Measurements from ENCODE around the gene EIF3B.
"Not testable (repeated sequence)": the region's sequence is repeated elsewhere in the genome, so short reads cannot be mapped to it uniquely, and the experiment has no call there.

Gene EIF3B

GRCh38 chr7:2354186-2354938, at the start of gene EIF3B:
Gene EIF3B, plus strand, starts transcription at chr7:2354827. Its CDS starts 95 bp downstream, at chr7:2354922.
- ATAC-seq = peak; percentile 96
- Mint-ChIP-seq H3K4me3 (peak within 1 kb of the TSS; percentile 82), H3K36me3 (peaks cover 12% of the 10 kb centered on the region), H3K27ac (peak within 1 kb of the TSS; percentile 100), H3K4me1 (peaks cover 34% of the 10 kb centered on the region), H3K9me3 (no peaks in the 10 kb centered on the region), H3K27me3 (no peaks in the 10 kb centered on the region)

GRCh38 chr7:2305258-2305657, 49.4 kb upstream of the EIF3B start:
- peaks cover 56% of the 10 kb centered on the region for H3K4me1 Mint-ChIP-seq
- peak overlapping the region; percentile 81 for H3K4me3 Mint-ChIP-seq
- peaks cover 59% of the 10 kb centered on the region for H3K36me3 Mint-ChIP-seq
- not testable (repeated sequence) for H3K9me3 Mint-ChIP-seq, ATAC-seq, H3K27me3 Mint-ChIP-seq
- H3K27ac Mint-ChIP-seq = peak overlapping the region; percentile 57

DNA sequence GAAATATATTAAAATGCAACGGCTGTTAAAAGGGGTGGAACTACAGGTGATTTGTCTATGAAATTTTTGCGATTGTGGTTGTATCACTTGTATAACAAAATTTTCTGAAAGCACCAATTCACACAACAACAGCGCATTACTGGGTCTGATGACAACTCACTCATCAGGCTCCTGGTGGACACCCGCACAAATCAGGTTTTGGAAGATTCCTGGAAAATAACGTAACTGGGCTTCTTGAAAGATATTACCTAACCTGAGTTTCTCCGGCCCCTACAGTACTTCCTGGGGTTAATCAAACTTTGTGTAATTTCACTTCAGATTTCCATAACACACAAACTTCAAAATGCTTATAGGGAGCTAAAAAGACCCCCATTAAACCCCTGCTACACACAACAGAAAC, 47.9 kb upstream of the EIF3B start:
- Mint-ChIP-seq H3K4me3 (peak overlapping the region; percentile 81), H3K27ac (peak overlapping the region; percentile 79)

DNA sequence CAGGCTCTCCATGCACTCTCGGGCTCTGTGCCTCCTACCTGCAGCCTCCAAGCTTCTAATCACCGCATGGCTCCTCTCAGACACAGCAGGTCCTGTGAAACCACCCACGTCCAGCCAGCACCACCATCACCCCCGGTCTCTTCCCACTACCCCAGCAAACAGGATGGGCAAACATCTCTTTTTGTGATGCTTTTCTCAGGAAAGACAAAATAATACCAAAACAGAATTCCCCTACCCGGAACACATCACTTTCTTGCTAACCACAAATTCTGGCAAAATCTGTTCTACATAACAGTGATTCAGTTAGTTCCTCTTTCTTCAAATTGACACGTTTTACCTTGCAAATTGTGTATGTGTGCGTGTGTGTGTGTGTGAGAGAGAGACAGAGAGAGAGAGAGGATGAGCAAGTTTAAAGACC, 46.9 kb upstream of the EIF3B start:
- Mint-ChIP-seq H3K4me3 (peak overlapping the region; percentile 81), H3K36me3 (peaks cover 58% of the 10 kb centered on the region)
- peak; percentile 90 for ATAC-seq

More for the DNA sequence above, 47.9 kb upstream of the EIF3B start:
- Mint-ChIP-seq H3K4me1 (peaks cover 42% of the 10 kb centered on the region), H3K27me3 (no peaks in the 10 kb centered on the region), H3K36me3 (peaks cover 57% of the 10 kb centered on the region), H3K9me3 (no peaks in the 10 kb centered on the region)
- ATAC-seq = no peak

DNA sequence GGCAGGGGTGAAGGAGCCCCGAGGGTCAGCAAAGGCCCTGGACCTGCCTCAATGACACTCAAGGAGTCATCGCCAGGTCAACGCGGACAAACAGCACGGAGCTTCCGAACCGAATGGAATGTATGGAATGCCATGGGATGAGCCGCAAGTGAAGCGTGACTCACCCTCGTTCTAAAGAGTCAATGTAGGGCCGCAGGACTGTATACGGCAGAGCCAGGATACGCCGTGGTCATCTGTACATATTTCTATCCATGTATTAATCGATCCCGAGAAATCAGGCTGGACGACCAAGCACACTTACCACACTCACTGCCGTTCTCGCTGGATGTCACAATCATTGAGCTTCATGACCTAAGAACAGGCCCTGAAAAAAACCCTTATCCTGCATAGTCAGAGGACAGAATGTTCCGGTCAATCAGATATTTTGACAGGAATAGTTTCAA, 44.7 kb upstream of the EIF3B start:
- ATAC-seq = no peak
- no peaks in the 10 kb centered on the region for H3K9me3 Mint-ChIP-seq
- H3K36me3 Mint-ChIP-seq = peaks cover 54% of the 10 kb centered on the region
- peak overlapping the region; percentile 60 for H3K4me3 Mint-ChIP-seq
- peaks cover 40% of the 10 kb centered on the region for H3K4me1 Mint-ChIP-seq
- no peak overlapping the region for H3K27ac Mint-ChIP-seq
- H3K27me3 Mint-ChIP-seq = no peaks in the 10 kb centered on the region

More for the DNA sequence above, 46.9 kb upstream of the EIF3B start:
- H3K27ac Mint-ChIP-seq = peak overlapping the region; percentile 79
- H3K27me3 Mint-ChIP-seq = no peaks in the 10 kb centered on the region
- H3K4me1 Mint-ChIP-seq = peaks cover 43% of the 10 kb centered on the region
- H3K9me3 Mint-ChIP-seq = no peaks in the 10 kb centered on the region

DNA sequence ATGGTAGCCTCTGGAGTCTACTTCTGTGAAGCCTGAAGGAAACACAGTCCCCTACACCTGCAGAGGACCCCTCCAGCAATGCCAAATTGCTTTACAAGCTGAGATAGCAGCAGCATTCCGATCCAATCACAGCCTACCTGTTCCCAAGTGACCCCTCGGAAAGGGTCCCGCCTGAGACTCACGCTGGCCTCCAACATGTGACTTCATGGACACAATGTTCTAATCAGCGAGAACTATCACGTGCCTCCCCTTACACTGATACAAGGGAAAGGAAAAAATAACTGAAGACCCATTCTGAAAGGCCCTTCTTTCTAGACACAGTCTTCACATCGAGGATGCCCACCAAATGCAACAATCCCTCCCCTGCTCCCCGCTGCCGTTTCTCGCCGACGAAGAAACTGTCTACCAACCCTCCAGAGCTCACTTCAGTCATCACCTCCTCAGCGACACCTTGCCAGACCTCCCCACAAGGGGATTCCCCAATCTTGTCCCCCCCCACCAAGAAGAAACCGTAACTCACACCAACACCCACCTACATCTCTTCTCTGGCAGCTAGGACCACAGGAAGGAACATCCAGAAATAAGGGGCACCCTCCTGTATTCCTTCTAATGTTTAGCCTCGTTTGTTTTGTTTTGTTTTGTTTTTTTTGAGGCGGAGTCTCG, 42.2 kb upstream of the EIF3B start:
- Mint-ChIP-seq H3K27ac (no peak overlapping the region), H3K4me3 (peak overlapping the region; percentile 96), H3K4me1 (peaks cover 21% of the 10 kb centered on the region), H3K27me3 (no peaks in the 10 kb centered on the region), H3K9me3 (no peaks in the 10 kb centered on the region), H3K36me3 (peaks cover 38% of the 10 kb centered on the region)
- peak; percentile 34 for ATAC-seq

GRCh38 chr7:2313450-2314208, 41.0 kb upstream of the EIF3B start:
- H3K9me3 Mint-ChIP-seq = no peaks in the 10 kb centered on the region
- H3K36me3 Mint-ChIP-seq = peaks cover 26% of the 10 kb centered on the region
- peak overlapping the region; percentile 96 for H3K4me3 Mint-ChIP-seq
- no peaks in the 10 kb centered on the region for H3K27me3 Mint-ChIP-seq
- H3K4me1 Mint-ChIP-seq = peaks cover 28% of the 10 kb centered on the region
- ATAC-seq = peak; percentile 20
- H3K27ac Mint-ChIP-seq = no peak overlapping the region

- Mint-ChIP-seq H3K27ac (no peak within 1 kb of the TSS), H3K9me3 (no peaks in the 10 kb centered on the region), H3K4me1 (peaks cover 26% of the 10 kb centered on the region), H3K4me3 (peak within 1 kb of the TSS; percentile 96), H3K36me3 (peaks cover 25% of the 10 kb centered on the region), H3K27me3 (no peaks in the 10 kb centered on the region)
- ATAC-seq = peak; percentile 95
Measured at GRCh38 chr7:2314209-2314955, 40.2 kb upstream of the EIF3B start, which contains the start of gene SNX8. Gene SNX8, minus strand, starts transcription at chr7:2314441. Its CDS starts 20 bp downstream, at chr7:2314421.

DNA sequence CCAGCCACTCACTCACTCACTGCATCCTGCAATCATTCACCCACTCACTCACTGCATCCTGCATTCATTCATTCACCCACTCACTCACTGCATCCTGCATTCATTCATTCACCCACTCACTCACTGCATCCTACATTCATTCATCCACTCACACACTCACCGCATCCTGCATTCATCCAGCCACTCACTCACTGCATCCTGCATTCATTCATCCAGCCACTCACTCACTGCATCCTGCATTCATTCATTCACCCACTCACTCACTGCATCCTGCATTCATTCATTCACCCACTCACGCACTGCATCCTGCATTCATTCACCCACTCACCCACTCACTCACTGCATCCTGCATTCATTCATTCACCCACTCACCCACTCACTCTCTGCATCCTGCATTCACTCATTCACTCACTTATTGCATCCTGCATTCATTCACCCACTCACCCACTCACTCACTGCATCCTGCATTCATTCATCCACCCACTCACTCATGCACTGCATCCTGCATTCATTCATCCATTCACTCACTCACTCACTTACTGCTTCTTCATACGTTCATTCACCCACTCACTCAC, 39.6 kb upstream of the EIF3B start:
- Mint-ChIP-seq H3K36me3 (peaks cover 19% of the 10 kb centered on the region), H3K4me1 (peaks cover 20% of the 10 kb centered on the region)
- not testable (repeated sequence) for H3K4me3 Mint-ChIP-seq, ATAC-seq, H3K27me3 Mint-ChIP-seq, H3K27ac Mint-ChIP-seq, H3K9me3 Mint-ChIP-seq

DNA sequence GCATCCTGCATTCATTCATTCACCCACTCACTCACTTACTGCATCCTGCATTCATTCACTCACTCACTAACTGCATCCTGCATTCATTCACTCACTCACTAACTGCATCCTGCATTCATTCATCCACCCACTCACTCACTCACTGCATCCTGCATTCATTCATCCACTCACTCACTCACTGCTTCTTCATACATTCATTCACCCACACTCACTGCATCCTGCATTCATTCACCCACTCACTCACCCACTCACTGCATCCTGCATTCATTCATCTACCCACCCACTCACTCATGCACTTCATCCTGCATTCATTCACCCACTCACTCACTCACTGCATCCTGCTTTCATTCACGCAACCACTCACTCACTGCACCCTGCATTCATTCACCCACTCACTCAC, 38.8 kb upstream of the EIF3B start:
- Mint-ChIP-seq H3K4me3 (no peak overlapping the region), H3K9me3 (no peaks in the 10 kb centered on the region), H3K4me1 (peaks cover 20% of the 10 kb centered on the region), H3K36me3 (peaks cover 19% of the 10 kb centered on the region), H3K27me3 (no peaks in the 10 kb centered on the region), H3K27ac (no peak overlapping the region)
- ATAC-seq = no peak

DNA sequence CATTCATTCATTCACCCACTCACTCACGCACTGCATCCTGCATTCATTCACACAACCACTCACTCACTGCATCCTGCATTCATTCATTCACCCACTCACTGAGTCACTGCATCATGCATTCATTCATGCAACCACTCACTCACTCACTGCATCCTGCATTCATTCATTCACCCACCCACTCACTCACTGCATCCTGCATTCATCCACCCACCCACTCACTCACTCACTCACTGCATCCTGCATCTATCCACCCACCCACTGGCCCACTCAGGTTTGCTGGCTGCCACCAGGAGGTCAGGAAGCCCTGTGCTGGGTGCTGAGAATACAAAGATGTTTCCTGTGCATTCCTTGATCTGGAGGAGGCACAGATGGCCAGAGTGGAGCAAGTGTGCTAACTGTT, 38.0 kb upstream of the EIF3B start:
- Mint-ChIP-seq H3K4me3 (no peak overlapping the region), H3K36me3 (peaks cover 13% of the 10 kb centered on the region), H3K27ac (no peak overlapping the region)

GRCh38 chr7:2317556-2318293, 36.9 kb upstream of the EIF3B start:
- ATAC-seq = no peak
- Mint-ChIP-seq H3K27ac (no peak overlapping the region), H3K27me3 (no peaks in the 10 kb centered on the region), H3K9me3 (no peaks in the 10 kb centered on the region), H3K4me3 (no peak overlapping the region), H3K36me3 (peaks cover 2% of the 10 kb centered on the region), H3K4me1 (peaks cover 9% of the 10 kb centered on the region)

More for the DNA sequence above, 38.0 kb upstream of the EIF3B start:
- Mint-ChIP-seq H3K4me1 (peaks cover 20% of the 10 kb centered on the region), H3K9me3 (no peaks in the 10 kb centered on the region), H3K27me3 (no peaks in the 10 kb centered on the region)
- no peak for ATAC-seq

GRCh38 chr7:2321020-2321419, 33.6 kb upstream of the EIF3B start:
- no peaks in the 10 kb centered on the region for H3K9me3 Mint-ChIP-seq
- ATAC-seq = no peak
- H3K27me3 Mint-ChIP-seq = no peaks in the 10 kb centered on the region
- H3K4me3 Mint-ChIP-seq = no peak overlapping the region
- no peaks in the 10 kb centered on the region for H3K36me3 Mint-ChIP-seq
- H3K4me1 Mint-ChIP-seq = peaks cover 15% of the 10 kb centered on the region
- H3K27ac Mint-ChIP-seq = no peak overlapping the region

DNA sequence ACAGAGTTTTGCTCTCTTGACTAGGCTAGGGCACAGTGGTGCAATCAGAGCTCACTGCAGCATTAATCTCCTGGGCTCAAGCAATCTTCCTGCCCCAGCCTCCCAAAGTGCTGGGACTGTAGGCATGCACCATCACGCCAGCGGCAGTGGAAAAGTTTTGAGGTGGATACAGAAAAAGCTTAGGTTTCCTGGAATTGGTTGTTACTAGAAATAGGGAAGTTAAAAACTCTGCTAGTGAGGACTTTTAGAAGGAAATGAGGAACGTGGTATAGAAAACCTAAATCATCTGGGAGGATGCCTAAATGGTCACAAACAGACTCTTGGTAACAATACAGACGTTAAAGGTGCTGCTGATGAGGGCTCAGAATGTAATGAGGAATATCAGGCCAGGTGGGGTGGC, 29.5 kb upstream of the EIF3B start:
- H3K27ac Mint-ChIP-seq = no peak overlapping the region
- H3K36me3 Mint-ChIP-seq = no peaks in the 10 kb centered on the region
- H3K27me3 Mint-ChIP-seq = no peaks in the 10 kb centered on the region
- peaks cover 8% of the 10 kb centered on the region for H3K4me1 Mint-ChIP-seq
- no peaks in the 10 kb centered on the region for H3K9me3 Mint-ChIP-seq
- ATAC-seq = no peak
- no peak overlapping the region for H3K4me3 Mint-ChIP-seq
